ENCODE measurements around the gene KRTAP23-1.

GRCh38 chr21:30315701-30316100 lies 32.7 kb downstream of the KRTAP23-1 start:
- TF ChIP-seq CTCF (IDR thresholded peaks at IDR 0.05) (no peak), POLR2A (IDR thresholded peaks at IDR 0.05) (no peak)

All from prostate gland (tissue), 2 donors.